ENCODE measurements around the gene NCF2.

GRCh38 chr1:183575606-183576005 lies 14.7 kb downstream of the NCF2 start:
- no peak for TF ChIP-seq EZH2phosphoT487 (conservative IDR thresholded peaks at IDR 0.05; ENCODE audit: low read length)
- no peak for TF ChIP-seq CTCF (IDR thresholded peaks at IDR 0.05; ENCODE audit: insufficient read depth, low read length, poor library complexity, severe bottlenecking)

Measured in SU-DHL-6 (cell line).